NOMO-1 (cell line): ENCODE data around the gene ELP4.

ENCODE experiments used
- DNase-seq, 2 experiments: peaks; one replicate each; lab custom pipeline; 2025; ENCODE audit not compliant: unreplicated experiment in 2 of 2; lab: John Stamatoyannopoulos, UW

The ELP4 gene

GRCh38 chr11:31807799-31808667 is 298.5 kb downstream of the ELP4 start:
- no peak for DNase-seq

- DNase-seq: no peak
Measured at GRCh38 chr11:31808721-31809540, 299.4 kb downstream of the ELP4 start.

GRCh38 chr11:31809541-31809856 is 299.9 kb downstream of the ELP4 start:
- no peak for DNase-seq

- DNase-seq: no peak
Measured at GRCh38 chr11:31809857-31810778, 300.6 kb downstream of the ELP4 start.

GRCh38 chr11:31810779-31811647 is 301.4 kb downstream of the ELP4 start, which contains the start of gene PAX6:
TSS of gene PAX6 (minus strand) at chr11:31811322. CDS start at chr11:31806411, 4,911 bp downstream.
- DNase-seq: peak; percentile 88 to 92

GRCh38 chr11:31812383-31813381 is 303.1 kb downstream of the ELP4 start:
- no peak for DNase-seq

GRCh38 chr11:31813391-31814175 is 304.0 kb downstream of the ELP4 start:
- DNase-seq: no peak

GRCh38 chr11:31814176-31814868 is 304.8 kb downstream of the ELP4 start:
- DNase-seq: no peak

- DNase-seq: no peak
Measured at GRCh38 chr11:31815711-31816467, 306.3 kb downstream of the ELP4 start.

- DNase-seq: no peak
Measured at GRCh38 chr11:31816468-31817053, 307.0 kb downstream of the ELP4 start.

- DNase-seq: no peak
Measured at GRCh38 chr11:31817054-31817620, 307.6 kb downstream of the ELP4 start.

GRCh38 chr11:31817621-31818424 is 308.3 kb downstream of the ELP4 start:
- DNase-seq: no peak

- DNase-seq: no peak
Measured at GRCh38 chr11:31818425-31818755, 308.8 kb downstream of the ELP4 start.

- DNase-seq: no peak
Measured at GRCh38 chr11:31818874-31819331, 309.3 kb downstream of the ELP4 start.
